ENCODE results near the gene MYOZ3. TPM values are rescaled to one million over a fixed set of nuclear protein-coding genes. Genes with fewer than 3 reads are reported as not detected.

Gene MYOZ3
- total RNA-seq, 1 donor from 2014 or later: 4.6 TPM

GRCh38 chr5:150639377-150639692 is 21.7 kb upstream of the MYOZ3 start:
- TF ChIP-seq CTCF (IDR thresholded peaks at IDR 0.05; ENCODE audit: insufficient read depth, low read length, poor library complexity, severe bottlenecking): no peak
- Histone ChIP-seq H3K27me3 (ENCODE audit: control insufficient read depth, insufficient read depth, low read length) (no peaks in the 10 kb centered on the region), H3K4me3 (ENCODE audit: low read depth, low read length) (no peak overlapping the region), H3K36me3 (ENCODE audit: control insufficient read depth, insufficient read depth, low read length) (no peaks in the 10 kb centered on the region)
- DNase-seq (ENCODE audit: low read depth): no peak

GRCh38 chr5:150639751-150640150 is 21.3 kb upstream of the MYOZ3 start:
- no peak for DNase-seq (ENCODE audit: low read depth)
- Histone ChIP-seq H3K4me3 (ENCODE audit: low read depth, low read length) (no peak overlapping the region), H3K36me3 (ENCODE audit: control insufficient read depth, insufficient read depth, low read length) (no peaks in the 10 kb centered on the region), H3K27me3 (ENCODE audit: control insufficient read depth, insufficient read depth, low read length) (no peaks in the 10 kb centered on the region)
- TF ChIP-seq CTCF (IDR thresholded peaks at IDR 0.05; ENCODE audit: insufficient read depth, low read length, poor library complexity, severe bottlenecking): no peak

GRCh38 chr5:150640311-150641005 is 20.6 kb upstream of the MYOZ3 start, which contains the start of gene SYNPO:
TSS of gene SYNPO (plus strand) at chr5:150640660. CDS start at chr5:150648276, 7,616 bp downstream.
- H3K4me3 ChIP-seq (ENCODE audit: low read depth, low read length): peak within 1 kb of the TSS; percentile 7
- no peaks in the 10 kb centered on the region for H3K27me3 ChIP-seq (ENCODE audit: control insufficient read depth, insufficient read depth, low read length)
- peak; percentile 90 for DNase-seq (ENCODE audit: low read depth)
- H3K36me3 ChIP-seq (ENCODE audit: control insufficient read depth, insufficient read depth, low read length): no peaks in the 10 kb centered on the region
- TF ChIP-seq CTCF (IDR thresholded peaks at IDR 0.05; ENCODE audit: insufficient read depth, low read length, poor library complexity, severe bottlenecking): no peak

- Histone ChIP-seq H3K27me3 (ENCODE audit: control insufficient read depth, insufficient read depth, low read length) (no peaks in the 10 kb centered on the region), H3K36me3 (ENCODE audit: control insufficient read depth, insufficient read depth, low read length) (no peaks in the 10 kb centered on the region), H3K4me3 (ENCODE audit: low read depth, low read length) (peak overlapping the region; percentile 7)
- no peak for DNase-seq (ENCODE audit: low read depth)
- no peak for TF ChIP-seq CTCF (IDR thresholded peaks at IDR 0.05; ENCODE audit: insufficient read depth, low read length, poor library complexity, severe bottlenecking)
These were observed 20.0 kb upstream of the MYOZ3 start for GRCh38 chr5:150641006-150641570.

- H3K4me3 ChIP-seq (ENCODE audit: low read depth, low read length): no peak overlapping the region
- H3K27me3 ChIP-seq (ENCODE audit: control insufficient read depth, insufficient read depth, low read length): no peaks in the 10 kb centered on the region
- no peaks in the 10 kb centered on the region for H3K36me3 ChIP-seq (ENCODE audit: control insufficient read depth, insufficient read depth, low read length)
- no peak for DNase-seq (ENCODE audit: low read depth)
- no peak for TF ChIP-seq CTCF (IDR thresholded peaks at IDR 0.05; ENCODE audit: insufficient read depth, low read length, poor library complexity, severe bottlenecking)
These were observed 19.1 kb upstream of the MYOZ3 start for GRCh38 chr5:150641824-150642566.

Measured in kidney epithelial cell (primary cell).